Measurements from ENCODE around the gene TACC2.

GRCh38 chr10:122158362-122158761 is 169.4 kb downstream of the TACC2 start:
- TF ChIP-seq CTCF (IDR thresholded peaks at IDR 0.05; ENCODE audit: borderline replicate concordance, extremely low read depth, low read length, poor library complexity, severe bottlenecking) (no peak), EZH2 (IDR thresholded peaks at IDR 0.05; ENCODE audit: borderline replicate concordance, low read depth, low read length, severe bottlenecking) (no peak)

Data from DND-41 (cell line).